IMR-90 (cell line): Measurements from ENCODE around the gene ASXL3. TPM values are rescaled to one million over a fixed set of nuclear protein-coding genes. Genes with fewer than 3 reads are reported as not detected.

Source experiments
- ATAC-seq: fragments of 200-7000 bp; cut with Tn5 transposase; 2 replicates; pipeline ENCODE4 v1.9.1; 2020; ENCODE audit warnings: low read depth, mild to moderate bottlenecking, moderate library complexity
- Bru-seq: library from RNA; stranded (reverse); fragments of 400-500 nt; gene quantifications from one replicate; lab custom pipeline; 2021; lab: Mats Ljungman, UMichigan
- BruChase-seq, 2 experiments: library from RNA; stranded (reverse); fragments of 400-500 nt; gene quantifications; one replicate each; lab custom pipeline; 2021; lab: Mats Ljungman, UMichigan
- BruUV-seq: library from RNA; stranded (reverse); fragments of 400-500 nt; replicated peaks from 2 replicates; lab custom pipeline; 2021; lab: Mats Ljungman, UMichigan
- CTCF ChIA-PET: fragments of 300-600 bp; formaldehyde crosslinking; extraction: SDS; loops from one replicate; lab custom pipeline; 2021; ENCODE audit warnings: antibody characterized with exemption; lab: Yijun Ruan, JAX
- POLR2A ChIA-PET: fragments of 300-600 bp; sonication (Branson Sonifier 250); formaldehyde crosslinking; loops from one replicate; lab custom pipeline; 2022; ENCODE audit warnings: antibody characterized with exemption; ENCODE audit not compliant: unreplicated experiment; lab: Charles Lee
- DNase-seq: peaks from one replicate; pipeline ENCODE4 v3.0.0; 2013
- H2AFZ ChIP-seq: replicated peaks from 2 replicates; pipeline ENCODE3; 2013; ENCODE audit warnings: low read length, mild to moderate bottlenecking; ENCODE audit not compliant: poor library complexity
- H2AK5ac ChIP-seq: 2 replicates; pipeline ENCODE4 v1.6.1; 2013; ENCODE audit warnings: low read depth, low read length, inconsistent platforms
- H2AK9ac ChIP-seq: replicated peaks from 2 replicates; pipeline ENCODE3; 2013; ENCODE audit warnings: mild to moderate bottlenecking, low read depth, low read length, moderate library complexity; ENCODE audit not compliant: poor library complexity
- H2BK120ac ChIP-seq: 2 replicates; pipeline ENCODE4 v1.6.1; 2013; ENCODE audit warnings: low read depth, low read length, inconsistent platforms
- H2BK15ac ChIP-seq: 3 replicates; pipeline ENCODE4 v1.6.1; 2013; ENCODE audit warnings: low read depth, low read length, inconsistent platforms
- H2BK20ac ChIP-seq: 2 replicates; pipeline ENCODE4 v1.6.1; 2013; ENCODE audit warnings: low read depth, mild to moderate bottlenecking, inconsistent platforms, low read length, moderate library complexity
- H2BK5ac ChIP-seq: 2 replicates; pipeline ENCODE4 v1.6.1; 2013; ENCODE audit warnings: mild to moderate bottlenecking, low read depth, low read length, inconsistent platforms; ENCODE audit not compliant: poor library complexity, severe bottlenecking
- H3K14ac ChIP-seq: replicated peaks from 2 replicates; pipeline ENCODE4 v1.6.1; 2013; ENCODE audit warnings: low read depth, low read length, inconsistent platforms
- H3K18ac ChIP-seq: 2 replicates; pipeline ENCODE4 v1.6.1; 2013; ENCODE audit warnings: low read depth, low read length, control low read depth
- H3K23ac ChIP-seq: 2 replicates; pipeline ENCODE4 v1.6.1; 2013; ENCODE audit warnings: low read depth, low read length, inconsistent platforms
- H3K27ac ChIP-seq: 2 replicates; pipeline ENCODE4 v1.5.1; 2013; ENCODE audit warnings: mild to moderate bottlenecking, control low read depth, low read length; ENCODE audit not compliant: insufficient read depth
- H3K27me3 ChIP-seq: 2 replicates; pipeline ENCODE4 v1.6.1; 2013; ENCODE audit warnings: low read length; ENCODE audit not compliant: control insufficient read depth, insufficient read depth
- H3K36me3 ChIP-seq: 2 replicates; pipeline ENCODE4 v1.6.1; 2013; ENCODE audit warnings: low read length, mixed read lengths; ENCODE audit not compliant: control insufficient read depth, insufficient read depth
- H3K4ac ChIP-seq: 2 replicates; pipeline ENCODE4 v1.6.1; 2013; ENCODE audit warnings: low read depth, low read length, inconsistent platforms
- H3K4me1 ChIP-seq: 2 replicates; pipeline ENCODE4 v1.6.1; 2013; ENCODE audit warnings: low read length, mixed read lengths; ENCODE audit not compliant: control insufficient read depth, insufficient read depth
- H3K4me2 ChIP-seq: 2 replicates; pipeline ENCODE4 v1.6.1; 2013; ENCODE audit warnings: low read depth, mild to moderate bottlenecking, control low read depth, low read length, moderate library complexity
- H3K4me3 ChIP-seq: 2 replicates; pipeline ENCODE4 v1.5.1; 2013; ENCODE audit warnings: low read depth, mild to moderate bottlenecking, control low read depth, low read length, moderate library complexity; ENCODE audit not compliant: insufficient read depth
- H3K56ac ChIP-seq: 2 replicates; pipeline ENCODE4 v1.6.1; 2013; ENCODE audit warnings: low read length, inconsistent platforms; ENCODE audit not compliant: insufficient read depth; ENCODE audit errors: extremely low read depth
- H3K79me1 ChIP-seq, 2 experiments: 2 replicates each; pipeline ENCODE4 v1.6.1; 2013; ENCODE audit warnings: low read length in 2 of 2, inconsistent platforms in 1 of 2, low read depth in 1 of 2
- H3K9ac ChIP-seq: 2 replicates; pipeline ENCODE4 v1.6.1; 2013; ENCODE audit warnings: low read depth, low read length, control low read depth
- H3K9me1 ChIP-seq: 2 replicates; pipeline ENCODE4 v1.6.1; 2013; ENCODE audit warnings: low read length, inconsistent platforms; ENCODE audit not compliant: insufficient read depth
- H3K9me3 ChIP-seq: 2 replicates; pipeline ENCODE4 v1.6.1; 2013; ENCODE audit warnings: low read length; ENCODE audit not compliant: control insufficient read depth, insufficient read depth
- H4K20me1 ChIP-seq: 2 replicates; pipeline ENCODE4 v1.6.1; 2013; ENCODE audit warnings: low read length, inconsistent platforms; ENCODE audit not compliant: insufficient read depth
- H4K5ac ChIP-seq: 2 replicates; pipeline ENCODE4 v1.6.1; 2013; ENCODE audit warnings: mild to moderate bottlenecking, low read depth, low read length, control low read depth
- H4K8ac ChIP-seq, 2 experiments: 2 replicates each; pipeline ENCODE4 v1.6.1; 2013; ENCODE audit warnings: low read depth in 2 of 2, low read length in 2 of 2, control low read depth in 1 of 2, inconsistent platforms in 1 of 2
- H4K91ac ChIP-seq: 2 replicates; pipeline ENCODE4 v1.6.1; 2013; ENCODE audit warnings: low read depth, low read length, inconsistent platforms; ENCODE audit not compliant: insufficient read depth
- BHLHE40 ChIP-seq: fragments of 150-350 bp; IDR thresholded peaks from 2 replicates; pipeline ENCODE4 v1.6.1; 2016; ENCODE audit warnings: mild to moderate bottlenecking, low read depth, low read length
- CEBPB ChIP-seq: IDR thresholded peaks from 2 replicates; pipeline ENCODE4 v1.6.1; 2012; ENCODE audit warnings: low read depth, low read length, improper control_type of control experiment
- CHD1 ChIP-seq: IDR thresholded peaks from 2 replicates; pipeline ENCODE4 v1.6.1; 2012; ENCODE audit warnings: low read depth, low read length, improper control_type of control experiment
- MAZ ChIP-seq: IDR thresholded peaks from 2 replicates; pipeline ENCODE4 v1.6.1; 2012; ENCODE audit warnings: low read depth, mild to moderate bottlenecking, low read length, improper control_type of control experiment, moderate library complexity, borderline replicate concordance
- NFE2L2 ChIP-seq: fragments of 150-350 bp; IDR thresholded peaks from 2 replicates; pipeline ENCODE4 v1.6.1; 2016; ENCODE audit warnings: low read depth, mild to moderate bottlenecking, low read length
- POLR2A ChIP-seq: IDR thresholded peaks from 2 replicates; pipeline ENCODE4 v1.6.1; 2012; ENCODE audit warnings: mild to moderate bottlenecking, low read depth, low read length
- RAD21 ChIP-seq: IDR thresholded peaks from 2 replicates; pipeline ENCODE4 v1.6.1; 2012; ENCODE audit warnings: low read length, improper control_type of control experiment
- RFX5 ChIP-seq: IDR thresholded peaks from 2 replicates; pipeline ENCODE4 v1.8.0; 2012; ENCODE audit warnings: low read depth, mild to moderate bottlenecking, low read length, moderate library complexity
- SMC3 ChIP-seq: fragments of 150-350 bp; IDR thresholded peaks from 2 replicates; pipeline ENCODE4 v1.6.1; 2016; ENCODE audit warnings: low read depth, mild to moderate bottlenecking, antibody characterized with exemption, low read length, moderate library complexity
- WGBS, 2 experiments: methylation state at CpG; one replicate each; pipeline versions ENCODE4 v1.1.5 to v1.1.7; 2013; ENCODE audit warnings: missing lambda C conversion rate in 2 of 2; ENCODE audit not compliant: insufficient read length in 1 of 2; ENCODE audit errors: extremely low coverage in 2 of 2; 5-methylcytosine and 5-hydroxymethylcytosine counted together
- dilution Hi-C: fragments of 300-500 bp; cut with HindIII; formaldehyde crosslinking; loops from one replicate; pipeline ENCODE4 v1.14.3; 2018; ENCODE audit warnings: low sequenced_read_pairs; ENCODE audit not compliant: unreplicated experiment
- in situ Hi-C: fragments of 300-500 bp; cut with MboI; formaldehyde crosslinking; loops from 3 replicates; pipeline ENCODE4 v1.14.3; 2019; ENCODE audit warnings: low sequenced_read_pairs, inconsistent platforms, mixed read lengths
- intact Hi-C: fragments of 100-400 bp; cut with micrococcal nuclease; formaldehyde crosslinking; loops from 2 replicates; pipeline ENCODE4 v1.10.0; 2022
- long read RNA-seq: library from polyadenylated mRNA; unstranded; transcript quantifications from one replicate; pipeline ENCODE4 v2.0.0, GENCODE V29; 2021; ENCODE audit not compliant: unreplicated experiment
- polyA plus RNA-seq, 3 experiments: library from polyadenylated mRNA; depleted of rRNA; stranded (reverse); fragments of >200 nt; gene quantifications; 2 replicates each; pipeline ENCODE4 v1.2.3, GENCODE V29; 2012; ENCODE audit warnings: low replicate concordance in 1 of 3
- total RNA-seq: library from RNA; depleted of rRNA; stranded (reverse); fragments of >200 nt; gene quantifications from 2 replicates; pipeline ENCODE4 v1.2.3, GENCODE V29; 2012; rRNA removed
- TF ChIP-seq, protein P1 (sequence below): fragments of 150-350 bp; IDR thresholded peaks from 2 replicates; pipeline ENCODE4 v1.6.1; 2016; ENCODE audit warnings: low read depth, mild to moderate bottlenecking, low read length, moderate library complexity, borderline replicate concordance

ASXL3 gene
- total RNA-seq (under 0.01 and 0.54 TPM in 2 replicates), polyA plus RNA-seq (2012; rRNA removed) (0.03 TPM in 2 replicates), Bru-seq, nascent RNA (percentile 38 among the genes with signal in this experiment), BruChase-seq, experiment 1, labeled RNA remaining after a 6-hour chase (percentile 25 among the genes with signal in this experiment), BruChase-seq, experiment 2, labeled RNA remaining after a 2-hour chase (percentile 32 among the genes with signal in this experiment)
- 0.01 and 0.05 TPM in 2 replicates for polyA plus RNA-seq (2012; cell fraction: cytosol; rRNA removed)
- 0.02 and 0.18 TPM in 2 replicates for polyA plus RNA-seq (2012; cell fraction: nucleus; rRNA removed; ENCODE audit: low replicate concordance)
- long read RNA-seq: 0 reads

DNA sequence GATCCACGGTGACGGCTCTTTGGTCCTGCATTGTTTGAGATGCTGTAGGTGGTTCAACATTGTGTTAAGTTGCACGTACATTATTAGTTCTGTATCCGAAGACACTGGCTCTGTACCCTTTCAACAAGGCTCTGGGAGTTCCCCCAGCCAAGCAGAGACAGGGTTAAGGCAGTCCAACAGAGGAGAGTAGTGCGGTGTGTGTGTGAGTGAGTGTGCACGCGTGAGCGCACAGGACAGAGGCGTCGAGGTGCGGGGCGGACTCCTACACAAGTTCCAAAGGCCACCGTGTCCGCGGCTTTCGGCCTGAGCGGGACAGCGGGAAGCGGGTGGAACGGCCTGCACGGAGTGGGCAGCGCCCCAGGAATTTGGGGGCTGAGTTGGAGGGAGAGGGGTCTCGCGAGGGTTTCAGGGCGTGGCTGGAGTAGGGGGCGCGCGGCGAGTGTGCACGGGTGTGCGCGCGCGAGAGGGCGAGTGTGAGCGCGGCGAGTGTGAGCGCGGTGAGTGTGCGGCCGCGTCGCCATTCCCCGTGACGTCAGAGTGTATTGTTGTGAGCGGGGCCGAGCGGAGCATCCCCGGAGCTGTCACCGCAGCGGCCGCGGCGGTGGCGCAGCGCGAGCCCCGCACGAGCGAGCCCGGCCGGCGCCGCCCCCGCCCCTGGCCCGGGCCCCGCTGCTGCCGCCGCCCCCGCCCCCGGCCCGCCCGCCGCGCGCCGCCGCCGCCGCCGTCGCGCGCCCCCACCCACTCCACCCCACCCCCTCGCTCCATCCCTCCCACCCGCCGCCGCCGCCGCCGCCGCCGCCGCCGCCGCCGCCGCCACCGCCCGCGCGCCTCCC lies at the start of gene ASXL3:
ASXL3 (plus strand) TSS at position 535 of the 833 bp plus-strand sequence. CDS start 413 bp downstream, outside the sequence.
- H4K5ac ChIP-seq: peak within 1 kb of the TSS; percentile 5; the same call in 1 of the 2 replicates
- POLR2A ChIA-PET: no interaction called here
- H3K14ac ChIP-seq: no peak within 1 kb of the TSS
- no peaks in the 10 kb centered on the region for H4K20me1 ChIP-seq
- H3K36me3 ChIP-seq: no peaks in the 10 kb centered on the region
- peaks cover 4% of the 10 kb centered on the region for H3K4me1 ChIP-seq
- in situ Hi-C loops (no loop called here), dilution Hi-C loops (no loop called here), intact Hi-C loops (loop anchor here (5.0 kb wide), 1 partner anchor 179 kb away; no protein-coding TSS in a partner anchor)
- H3K27me3 ChIP-seq: peaks cover 20% of the 10 kb centered on the region
- peak within 1 kb of the TSS; percentile 79 for H3K4me2 ChIP-seq
- CTCF ChIA-PET: no interaction called here
- H3K9me3 ChIP-seq: no peaks in the 10 kb centered on the region
- peak within 1 kb of the TSS; percentile 53; the same call in 1 of the 2 replicates for H3K9ac ChIP-seq
- peak; percentile 72 for ATAC-seq
- H3K4me3 ChIP-seq: peak within 1 kb of the TSS; percentile 59
- H3K9me1 ChIP-seq: peaks cover 3% of the 10 kb centered on the region; the same call in 1 of the 2 replicates
- peak within 1 kb of the TSS in 1 of 2 experiments; percentile 32; a peak in 1 of 4 replicates for H4K8ac ChIP-seq
- no peaks in the 10 kb centered on the region for H3K79me1 ChIP-seq
- H2BK120ac ChIP-seq: no peak within 1 kb of the TSS
- peak within 1 kb of the TSS; percentile 3; the same call in 1 of the 2 replicates for H3K27ac ChIP-seq
- no TSS peak for BruUV-seq
- H2AK9ac ChIP-seq: peak within 1 kb of the TSS; percentile 56
- no peak within 1 kb of the TSS for H3K4ac ChIP-seq
- no peak within 1 kb of the TSS for H2AK5ac ChIP-seq
- no peak within 1 kb of the TSS for H2BK15ac ChIP-seq
- no peak for TF ChIP-seq NFE2L2
- no peak for TF ChIP-seq CHD1
- TF ChIP-seq RAD21: no peak
- no peak for TF ChIP-seq RFX5
- TF ChIP-seq CEBPB: no peak
- TF ChIP-seq BHLHE40: no peak
- no peak for TF ChIP-seq POLR2A
- TF ChIP-seq MAZ: no peak
- TF ChIP-seq, protein P1, sequence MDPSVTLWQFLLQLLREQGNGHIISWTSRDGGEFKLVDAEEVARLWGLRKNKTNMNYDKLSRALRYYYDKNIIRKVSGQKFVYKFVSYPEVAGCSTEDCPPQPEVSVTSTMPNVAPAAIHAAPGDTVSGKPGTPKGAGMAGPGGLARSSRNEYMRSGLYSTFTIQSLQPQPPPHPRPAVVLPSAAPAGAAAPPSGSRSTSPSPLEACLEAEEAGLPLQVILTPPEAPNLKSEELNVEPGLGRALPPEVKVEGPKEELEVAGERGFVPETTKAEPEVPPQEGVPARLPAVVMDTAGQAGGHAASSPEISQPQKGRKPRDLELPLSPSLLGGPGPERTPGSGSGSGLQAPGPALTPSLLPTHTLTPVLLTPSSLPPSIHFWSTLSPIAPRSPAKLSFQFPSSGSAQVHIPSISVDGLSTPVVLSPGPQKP: no peak
- no peak for TF ChIP-seq SMC3
- no peak for DNase-seq
- WGBS, 2 experiments: 0% methylated on average over 26 of the region's 103 CpGs; no CpG with 5 or more reads in 1 of the 2 experiments
- H3K23ac ChIP-seq: peak within 1 kb of the TSS; percentile 90
- H2BK5ac ChIP-seq: no peak within 1 kb of the TSS
- peak within 1 kb of the TSS; percentile 9; the same call in 1 of the 2 replicates for H3K18ac ChIP-seq
- H4K91ac ChIP-seq: no peak within 1 kb of the TSS
- H2BK20ac ChIP-seq: no peak within 1 kb of the TSS
- peak within 1 kb of the TSS; percentile 92 for H2AFZ ChIP-seq
- no peak within 1 kb of the TSS for H3K56ac ChIP-seq
